Astrocyte of the hippocampus (primary cell): ENCODE measurements around the gene CARD16.

Experiments
- DNase-seq: peaks from one replicate; pipeline ENCODE4 v3.0.0; 2011; ENCODE audit warnings: low read depth, low spot score

The CARD16 gene

DNA sequence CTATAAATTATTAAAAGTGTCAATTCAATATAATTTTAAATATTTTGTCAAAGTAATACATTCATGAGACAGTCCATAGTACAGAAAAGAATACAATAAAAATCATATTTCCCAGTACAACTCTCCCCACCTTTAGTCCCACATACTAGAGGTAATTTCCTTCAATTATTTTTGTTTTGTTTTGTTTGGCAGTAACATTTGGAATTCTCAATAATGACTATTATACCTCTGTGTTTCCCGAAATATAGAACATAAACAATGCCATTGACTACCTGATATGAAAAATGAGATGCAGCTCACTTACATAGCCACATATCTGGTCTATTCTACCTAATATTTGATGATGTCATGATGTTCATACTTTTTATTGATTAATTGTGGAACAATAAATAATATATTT, 52.4 kb downstream of the CARD16 start:
- DNase-seq = no peak

DNA sequence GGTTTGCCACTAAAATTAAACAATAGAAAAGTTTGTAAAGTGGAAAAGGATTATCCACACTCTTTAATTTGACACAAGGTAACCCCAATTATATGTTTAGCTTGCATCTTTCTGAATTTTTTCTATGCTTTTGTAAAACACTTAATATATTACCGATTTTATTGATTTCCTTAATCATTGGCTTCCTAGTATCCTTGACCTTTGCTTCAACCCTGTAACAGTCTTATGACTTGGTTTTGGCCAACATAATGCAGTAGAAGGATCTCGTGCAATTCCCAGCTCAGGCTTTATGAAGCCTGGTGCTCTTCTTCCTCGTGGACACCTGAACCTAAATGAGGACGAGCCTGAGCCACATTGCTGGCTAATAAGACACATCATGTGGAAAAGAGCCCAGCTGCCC, 53.1 kb downstream of the CARD16 start:
- DNase-seq = no peak
